SIG-M5 treated with dmso at 0.1 percent for 504 hours (cell line): ENCODE data around the gene C6.
"Not testable (repeated sequence)": the region's sequence is repeated elsewhere in the genome, so short reads cannot be mapped to it uniquely, and the experiment has no call there.

Experiments
- DNase-seq: peaks from one replicate; lab custom pipeline; 2025; ENCODE audit not compliant: unreplicated experiment; lab: John Stamatoyannopoulos, UW

The C6 gene

GRCh38 chr5:41213340-41213739 is at the start of gene C6:
C6 (minus strand) TSS chr5:41213532; CDS start chr5:41203230, 10,302 bp downstream.
- DNase-seq: no peak

- no peak for DNase-seq
Observed at GRCh38 chr5:41256400-41256799, 43.1 kb upstream of the C6 start.

- DNase-seq: no peak
Observed at GRCh38 chr5:41253109-41253508, 39.8 kb upstream of the C6 start.

- DNase-seq: no peak
Observed at GRCh38 chr5:41252036-41252435, 38.7 kb upstream of the C6 start.

GRCh38 chr5:41250351-41250987 is 37.1 kb upstream of the C6 start:
- DNase-seq: no peak

- no peak for DNase-seq
Observed at GRCh38 chr5:41247135-41247534, 33.8 kb upstream of the C6 start.

GRCh38 chr5:41246376-41246775 is 33.0 kb upstream of the C6 start:
- DNase-seq: no peak

- no peak for DNase-seq
Observed at GRCh38 chr5:41243558-41243957, 30.2 kb upstream of the C6 start.

GRCh38 chr5:41240985-41241384 is 27.7 kb upstream of the C6 start:
- DNase-seq: no peak

GRCh38 chr5:41240390-41240789 is 27.1 kb upstream of the C6 start:
- DNase-seq: no peak

GRCh38 chr5:41234475-41234874 is 21.1 kb upstream of the C6 start:
- DNase-seq: no peak

GRCh38 chr5:41232797-41233196 is 19.5 kb upstream of the C6 start:
- DNase-seq: no peak

- DNase-seq: not testable (repeated sequence)
Observed at GRCh38 chr5:41230276-41230675, 16.9 kb upstream of the C6 start.

- no peak for DNase-seq
Observed at GRCh38 chr5:41223962-41224361, 10.6 kb upstream of the C6 start.

- DNase-seq: no peak
Observed at GRCh38 chr5:41219658-41220269, 6.4 kb upstream of the C6 start.

- no peak for DNase-seq
Observed at GRCh38 chr5:41218929-41219657, 5.8 kb upstream of the C6 start.

- DNase-seq: no peak
Observed at GRCh38 chr5:41214182-41214581, 850 bp upstream of the C6 start.

GRCh38 chr5:41212935-41213334 is 397 bp downstream of the C6 start:
- DNase-seq: no peak

GRCh38 chr5:41211417-41211816 is 1.9 kb downstream of the C6 start:
- DNase-seq: no peak

GRCh38 chr5:41205475-41205874 is 7.9 kb downstream of the C6 start:
- DNase-seq: not testable (repeated sequence)

GRCh38 chr5:41203033-41203432 is 10.3 kb downstream of the C6 start:
- no peak for DNase-seq

GRCh38 chr5:41201082-41201772 is 12.1 kb downstream of the C6 start:
- no peak for DNase-seq
